ENCODE data around the gene TSEN15. TPM values are rescaled to one million over a fixed set of nuclear protein-coding genes. Genes with fewer than 3 reads are reported as not detected.

Gene TSEN15
- total and polyA plus RNA-seq, 9 of the 15 experiments (the other 6 are each of a cell fraction or from before 2014, with no cell fraction given): 25.6 to 121 (median 91.3) TPM

GRCh38 chr1:184114818-184115398 lies 63.4 kb downstream of the TSEN15 start:
- in situ Hi-C loops (cut with MboI): no loop called here
- no peak for FAIRE-seq
- no peak overlapping the region for H2AFZ ChIP-seq (ENCODE audit: low read depth, low read length)
- no peak for ATAC-seq
- no TSS peak for BruUV-seq (replicated peaks)
- no peak overlapping the region for H3K27ac ChIP-seq (ENCODE audit: extremely low read depth, low read depth, low read length)
- intact Hi-C loops (cut with micrococcal nuclease): no loop called here
- no peaks in the 10 kb centered on the region for H3K4me1 ChIP-seq (replicated peaks in 1 of 2; ENCODE audit: control insufficient read depth in 2 of 2, insufficient read depth in 2 of 2, low read length in 2 of 2)
- no peak for TF ChIP-seq SIX5 (IDR thresholded peaks at IDR 0.05; ENCODE audit: borderline replicate concordance in 1 of 2, insufficient read depth in 1 of 2, low read depth in 1 of 2, low read length in 2 of 2)
- no peak for TF ChIP-seq ZBTB34 (CRISPR knock-in tag; IDR thresholded peaks at IDR 0.05)
- TF ChIP-seq E2F1 (CRISPR knock-in tag; IDR thresholded peaks at IDR 0.05): no peak
- TF ChIP-seq NR2C2 (CRISPR knock-in tag; IDR thresholded peaks at IDR 0.05): no peak
- no peak for TF ChIP-seq NR2C2 (tag; IDR thresholded peaks at IDR 0.05)
- TF ChIP-seq TAF9B (IDR thresholded peaks at IDR 0.05; ENCODE audit: partially characterized antibody): no peak
- TF ChIP-seq KHSRP (IDR thresholded peaks at IDR 0.05): no peak
- TF ChIP-seq SMARCA4 (IDR thresholded peaks at IDR 0.05): no peak
- TF ChIP-seq PHB (CRISPR knock-in tag; IDR thresholded peaks at IDR 0.05): no peak
- no peaks in the 10 kb centered on the region for H3K36me3 ChIP-seq (ENCODE audit: control insufficient read depth, insufficient read depth, low read length)
- H3K27me3 ChIP-seq (ENCODE audit: control insufficient read depth in 2 of 2, insufficient read depth in 2 of 2, low read length in 2 of 2): peaks cover 5 to 6% of the 10 kb centered on the region in 2 experiments; a peak in 3 of 5 replicates
- no peaks in the 10 kb centered on the region for H4K20me1 ChIP-seq (replicated peaks; ENCODE audit: control insufficient read depth, insufficient read depth, low read length)
- POLR2A ChIA-PET: interaction anchor here (0.5 to 1.0 kb wide), 2 partner anchors 27 to 32 kb away, joined by 3 read pairs; no protein-coding TSS in a partner anchor
- CTCF ChIA-PET (ENCODE audit: low intra/inter-chr PET ratio): no interaction called here
- H3K4me3 ChIP-seq: no peak overlapping the region
- no peak for DNase-seq (ENCODE audit: extremely low read depth in 1 of 4, low spot score in 3 of 4)
- H3K9me3 ChIP-seq (replicated peaks; ENCODE audit: control insufficient read depth, insufficient read depth, low read depth, low read length): no peaks in the 10 kb centered on the region
- H3K4me2 ChIP-seq (ENCODE audit: insufficient read depth, low read length): no peak overlapping the region
- no peak overlapping the region for H3K9ac ChIP-seq (ENCODE audit: insufficient read depth in 1 of 2, low read depth in 2 of 2, low read length in 2 of 2)
- no peaks in the 10 kb centered on the region for H3K79me2 ChIP-seq (ENCODE audit: control insufficient read depth, insufficient read depth, low read length)
- H3K9me1 ChIP-seq (ENCODE audit: control insufficient read depth, insufficient read depth, low read length): no peaks in the 10 kb centered on the region

Data from K562 (cell line).